Central memory CD4-positive, alpha-beta T cell (primary cell): ENCODE data around the gene ZFY.

Source experiments
- DNase-seq: peaks from one replicate; pipeline ENCODE4 v3.0.0; 2022
- total RNA-seq, 3 experiments: gene quantifications; one replicate each; lab custom pipeline; 2026; lab: John Stamatoyannopoulos, UW

ZFY gene
- 43.6 to 85.5 (median 54.1) reads per million in 3 experiments for total RNA-seq

GRCh38 chrY:2934861-2935715 is at the start of gene ZFY:
Gene ZFY (plus strand): TSS chrY:2935381. CDS start chrY:2953937, 18,556 bp downstream.
- DNase-seq, result no peak

- no peak for DNase-seq
These were observed 49.3 kb upstream of the ZFY start for GRCh38 chrY:2885880-2886279.

- DNase-seq, result no peak
These were observed 47.8 kb upstream of the ZFY start for GRCh38 chrY:2887386-2887785.

- no peak for DNase-seq
These were observed 47.2 kb upstream of the ZFY start for GRCh38 chrY:2887955-2888354.

GRCh38 chrY:2893471-2893870 is 41.7 kb upstream of the ZFY start:
- no peak for DNase-seq

- no peak for DNase-seq
These were observed 39.1 kb upstream of the ZFY start for GRCh38 chrY:2896050-2896449.

GRCh38 chrY:2907356-2907755 is 27.8 kb upstream of the ZFY start:
- no peak for DNase-seq

- DNase-seq, result no peak
These were observed 21.9 kb upstream of the ZFY start for GRCh38 chrY:2913066-2913815.

- DNase-seq, result no peak
These were observed 1.1 kb upstream of the ZFY start for GRCh38 chrY:2934078-2934477.

- DNase-seq, result no peak
These were observed 695 bp downstream of the ZFY start for GRCh38 chrY:2935716-2936435.

GRCh38 chrY:2936436-2936750 is 1.2 kb downstream of the ZFY start:
- DNase-seq, result no peak

- no peak for DNase-seq
These were observed 2.0 kb downstream of the ZFY start for GRCh38 chrY:2937149-2937548.

- no peak for DNase-seq
These were observed 14.5 kb downstream of the ZFY start for GRCh38 chrY:2949590-2950252.

- DNase-seq, result no peak
These were observed 15.5 kb downstream of the ZFY start for GRCh38 chrY:2950655-2951054.

- DNase-seq, result no peak
These were observed 17.7 kb downstream of the ZFY start for GRCh38 chrY:2952912-2953311.

GRCh38 chrY:2954735-2955134 is 19.6 kb downstream of the ZFY start:
- no peak for DNase-seq

- no peak for DNase-seq
These were observed 20.4 kb downstream of the ZFY start for GRCh38 chrY:2955561-2955960.

GRCh38 chrY:2962061-2962460 is 26.9 kb downstream of the ZFY start:
- no peak for DNase-seq

- DNase-seq, result no peak
These were observed 29.6 kb downstream of the ZFY start for GRCh38 chrY:2964814-2965213.

- no peak for DNase-seq
These were observed 30.4 kb downstream of the ZFY start for GRCh38 chrY:2965629-2966028.

GRCh38 chrY:2969561-2969960 is 34.4 kb downstream of the ZFY start:
- DNase-seq, result no peak

GRCh38 chrY:2972708-2973107 is 37.5 kb downstream of the ZFY start:
- DNase-seq, result no peak
